Left cardiac atrium (tissue), 4 donors: ENCODE data around the gene PAK1. TPM values are rescaled to one million over a fixed set of nuclear protein-coding genes. Genes with fewer than 3 reads are reported as not detected.

Experiments
- ATAC-seq, 2 donors: fragments of 200-7000 bp; cut with Tn5 transposase; one replicate each; pipeline ENCODE4 v1.9.1; 2020; ENCODE audit warnings: mild to moderate bottlenecking in 2 of 2, moderate library complexity in 2 of 2
- DNase-seq: peaks from one replicate; pipeline ENCODE4 v3.0.0-alpha.2; 2020
- intact Hi-C, 2 donors: fragments of 100-400 bp; cut with DNase I; formaldehyde crosslinking; loops; one replicate each; pipeline versions ENCODE4 v1.14.1 to v1.15.1; 2022 to 2023
- total RNA-seq, 2 donors: library from RNA; stranded (reverse); fragmentation: NEBNext Ultra II Directional; extraction: Animal tissue kit (Norgen Biotek cat#: 25700); gene quantifications; one replicate each; pipeline ENCODE4 v1.2.1, GENCODE V29; 2021
- donor health status: DM: no; HTN: yes; CAD: no.
- donor health status: DM: no; HTN: yes; CAD: no; lungs with severe emphysema.
- donor health status: DM: yes; HTN: yes; CAD: no.
- donor health status: Dilated cardiomyopathy.

The PAK1 gene
- total RNA-seq, 2 donors from 2014 or later: 17.1 to 20.3 TPM

- intact Hi-C loops: no loop called here
- DNase-seq: no peak
- no peak for ATAC-seq
Observed at GRCh38 chr11:77444261-77444660, 29.6 kb downstream of the PAK1 start.

DNA sequence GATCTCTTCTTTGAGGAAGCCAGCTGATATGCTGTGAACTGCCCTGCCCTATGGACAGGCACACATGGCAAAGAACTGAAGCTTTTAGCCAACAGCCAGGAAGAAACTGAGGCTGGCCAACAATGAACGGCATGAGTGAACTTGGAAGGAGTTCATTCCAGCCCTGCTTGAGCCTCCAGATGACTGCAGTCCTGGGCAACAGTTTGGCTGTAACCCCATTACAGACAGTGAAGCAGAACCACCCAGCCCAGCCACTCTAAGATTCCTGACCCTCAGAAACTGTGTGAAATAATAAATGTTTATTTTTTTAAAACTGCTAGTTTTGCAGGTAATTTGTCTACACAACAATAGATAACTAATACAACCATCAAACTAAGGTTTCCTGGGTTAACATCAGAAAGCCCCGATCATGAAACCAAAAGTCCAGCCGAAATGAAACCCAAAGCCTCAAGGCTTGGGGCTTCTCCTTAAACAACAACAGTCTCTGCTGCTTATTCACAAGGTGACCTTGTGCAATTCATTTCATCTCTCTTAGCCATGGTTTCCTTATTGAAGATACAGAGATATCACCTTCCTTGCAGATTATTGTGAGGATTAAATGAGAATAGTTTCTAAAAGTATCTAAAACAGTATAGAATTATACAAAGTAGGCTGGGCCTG is 31.4 kb downstream of the PAK1 start:
- intact Hi-C loops: no loop called here

GRCh38 chr11:77441426-77441825 is 32.5 kb downstream of the PAK1 start:
- DNase-seq (no peak), ATAC-seq (no peak)
- intact Hi-C loops: no loop called here

More for the DNA sequence above, 31.4 kb downstream of the PAK1 start:
- DNase-seq: no peak
- no peak for ATAC-seq

GRCh38 chr11:77440678-77441077 is 33.2 kb downstream of the PAK1 start:
- DNase-seq (no peak), ATAC-seq (no peak)
- intact Hi-C loops: no loop called here

DNA sequence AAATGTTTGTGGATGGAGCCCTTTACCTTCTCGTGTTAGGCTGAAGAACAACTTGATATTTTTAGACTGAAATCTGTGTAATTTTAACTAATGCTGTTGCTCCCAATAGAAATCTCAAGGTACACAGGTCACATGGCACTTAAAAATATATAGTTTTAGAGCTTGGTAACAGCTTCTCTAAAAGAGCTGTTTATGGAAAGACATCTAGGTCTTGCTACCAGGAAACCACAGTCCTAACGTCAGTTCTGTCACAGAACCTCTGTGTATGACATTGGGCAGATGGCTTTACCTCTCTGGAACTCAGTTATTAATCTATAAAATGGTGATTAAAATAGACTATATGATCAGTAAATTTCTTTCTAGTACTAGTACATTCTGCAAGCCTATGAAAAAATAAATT is 35.4 kb downstream of the PAK1 start:
- DNase-seq (no peak), ATAC-seq (no peak)
- intact Hi-C loops: no loop called here

GRCh38 chr11:77436969-77437368 is 36.9 kb downstream of the PAK1 start:
- intact Hi-C loops: no loop called here
- ATAC-seq: no peak
- no peak for DNase-seq

GRCh38 chr11:77436506-77436905 is 37.4 kb downstream of the PAK1 start:
- DNase-seq (no peak), ATAC-seq (no peak)
- intact Hi-C loops: no loop called here

DNA sequence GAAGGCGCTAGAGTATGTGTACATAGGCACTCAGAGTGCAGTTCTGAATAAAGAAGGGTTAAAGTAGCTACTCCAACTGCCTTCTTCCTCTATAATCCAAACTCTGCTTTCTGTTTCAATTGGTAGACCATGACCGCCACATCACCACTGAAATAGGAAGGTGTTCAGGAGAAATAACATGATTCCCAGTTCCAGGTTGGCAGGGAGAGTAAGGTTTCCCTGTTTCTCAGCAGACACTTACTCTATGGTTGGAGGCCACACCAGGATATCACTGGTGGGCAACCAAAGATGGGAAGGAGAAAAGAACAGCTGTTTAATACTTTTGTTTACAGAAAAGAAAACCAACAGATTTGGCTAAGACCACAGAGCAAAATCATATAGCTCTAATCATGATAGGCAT is 37.9 kb downstream of the PAK1 start:
- ATAC-seq (no peak), DNase-seq (no peak)
- intact Hi-C loops: no loop called here

DNA sequence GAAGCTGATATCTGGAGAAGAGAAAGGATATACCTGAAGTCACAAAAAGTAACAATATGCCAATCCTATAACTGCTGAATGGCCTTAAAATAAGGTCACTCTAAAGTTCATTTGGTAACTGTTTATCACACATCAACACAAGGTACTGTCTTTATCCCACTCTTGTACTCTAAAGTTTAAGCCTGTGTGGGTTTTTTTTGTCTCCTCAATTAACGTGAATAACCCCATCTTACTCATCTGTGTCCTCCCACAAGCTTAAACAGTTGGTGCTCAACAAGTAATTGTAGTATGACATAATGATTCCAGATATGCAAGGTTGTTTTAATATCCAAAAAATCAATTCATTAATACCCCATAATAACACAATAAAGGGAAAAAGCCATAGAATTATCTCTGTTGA is 42.1 kb downstream of the PAK1 start:
- intact Hi-C loops: no loop called here
- DNase-seq (no peak), ATAC-seq (no peak)

DNA sequence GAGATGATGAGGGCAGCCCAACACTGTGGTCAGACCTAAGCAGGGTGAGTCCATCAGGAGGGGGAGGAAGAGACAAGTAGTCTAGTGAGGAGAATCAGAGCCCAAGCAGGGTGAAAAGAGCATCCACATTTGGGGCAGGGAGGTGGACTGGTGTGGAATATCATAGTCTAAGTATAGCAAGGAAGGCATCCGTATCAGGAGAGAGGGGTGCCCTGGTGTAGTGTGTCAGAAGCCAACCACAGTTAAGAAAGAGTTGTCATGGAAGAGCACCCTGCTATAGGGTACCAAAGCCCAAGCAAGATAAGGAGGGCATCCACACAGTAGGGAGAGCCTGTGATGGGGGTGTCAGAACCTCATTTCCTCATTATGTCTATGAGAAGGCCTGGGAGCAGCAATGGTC is 45.3 kb downstream of the PAK1 start:
- intact Hi-C loops: no loop called here
- ATAC-seq (no peak), DNase-seq (no peak)

GRCh38 chr11:77425346-77425745 is 48.5 kb downstream of the PAK1 start:
- DNase-seq (no peak), ATAC-seq (no peak)
- intact Hi-C loops: no loop called here

- intact Hi-C loops: no loop called here
- no peak for ATAC-seq
- DNase-seq: no peak
Observed at GRCh38 chr11:77424644-77425043, 49.2 kb downstream of the PAK1 start.

- no peak for ATAC-seq
- intact Hi-C loops: no loop called here
- DNase-seq: no peak
Observed at GRCh38 chr11:77423624-77424023, 50.3 kb downstream of the PAK1 start.

DNA sequence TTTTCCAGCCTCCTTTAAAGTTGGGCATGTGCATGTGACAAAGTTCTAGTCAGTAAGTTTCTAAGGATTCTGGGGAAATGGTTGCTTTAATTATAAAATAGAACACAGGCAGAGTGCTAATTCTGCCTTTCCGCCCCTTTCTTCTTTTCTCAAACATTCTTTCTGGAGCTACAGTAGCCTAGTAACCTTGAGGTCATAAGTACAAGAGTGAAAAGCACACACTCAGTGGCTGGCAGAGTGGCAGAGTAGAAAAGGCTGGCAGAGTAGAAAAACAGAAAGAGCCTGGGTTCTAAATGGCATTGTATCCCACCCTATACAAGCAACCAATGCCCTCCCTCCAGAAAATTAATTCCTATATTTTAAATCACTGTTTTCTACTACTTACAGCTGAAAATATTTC is 51.2 kb downstream of the PAK1 start:
- intact Hi-C loops: no loop called here
- DNase-seq (no peak), ATAC-seq (no peak)

- ATAC-seq: no peak
- intact Hi-C loops: no loop called here
- no peak for DNase-seq
Observed at GRCh38 chr11:77421041-77421723, 52.7 kb downstream of the PAK1 start.

- intact Hi-C loops: no loop called here
- no peak for ATAC-seq
- DNase-seq: no peak
Observed at GRCh38 chr11:77418971-77419597, 54.8 kb downstream of the PAK1 start.

GRCh38 chr11:77418155-77418970 is 55.5 kb downstream of the PAK1 start:
- intact Hi-C loops: no loop called here
- ATAC-seq (no peak), DNase-seq (no peak)

DNA sequence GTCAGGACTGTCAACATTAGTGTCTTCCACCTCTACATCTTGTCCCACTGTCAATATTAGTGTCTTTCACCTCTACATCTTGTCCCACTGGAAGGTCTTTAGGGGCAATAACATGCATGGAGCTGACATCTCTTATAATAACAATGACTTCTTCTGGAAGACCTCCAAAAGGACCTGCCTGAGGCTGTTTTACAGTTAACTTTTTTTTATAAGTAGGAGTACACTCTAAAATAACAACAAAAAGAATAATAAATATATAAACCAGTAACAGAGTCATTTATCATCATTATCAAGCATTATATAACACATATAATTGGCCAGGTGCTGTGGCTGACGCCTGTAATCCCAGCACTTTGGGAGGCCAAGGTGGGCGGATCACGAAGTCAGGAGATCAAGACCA is 57.5 kb downstream of the PAK1 start:
- no peak for ATAC-seq
- no peak for DNase-seq
- intact Hi-C loops: no loop called here

- intact Hi-C loops: no loop called here
- DNase-seq: no peak
- ATAC-seq: no peak
Observed at GRCh38 chr11:77413850-77414460, 59.9 kb downstream of the PAK1 start.

- ATAC-seq (no peak), DNase-seq (no peak)
- intact Hi-C loops: no loop called here
Observed at GRCh38 chr11:77412814-77413213, 61.1 kb downstream of the PAK1 start.
